GM06990 (cell line): ENCODE data around the gene RET.

ENCODE experiments used
- DNase-seq: peaks from one replicate; pipeline ENCODE4 v3.0.0-alpha.2; 2011; ENCODE audit not compliant: insufficient read length; ENCODE audit errors: extremely low read depth
- H3K27me3 ChIP-seq: replicated peaks from 2 replicates; pipeline ENCODE4 v1.6.0; 2011; ENCODE audit warnings: low read length; ENCODE audit not compliant: control insufficient read depth, insufficient read depth
- H3K36me3 ChIP-seq: 2 replicates; pipeline ENCODE4 v1.5.1; 2011; ENCODE audit warnings: low read length; ENCODE audit not compliant: control insufficient read depth, insufficient read depth
- H3K4me3 ChIP-seq: replicated peaks from 2 replicates; pipeline ENCODE4 v1.5.1; 2011; ENCODE audit warnings: low read depth, mild to moderate bottlenecking, control low read depth, low read length
- CTCF ChIP-seq: IDR thresholded peaks from 2 replicates; pipeline ENCODE4 v1.5.1; 2011; ENCODE audit warnings: low read length, control low read depth, mild to moderate bottlenecking, inconsistent platforms; ENCODE audit not compliant: insufficient read depth, poor library complexity, severe bottlenecking

Gene RET

DNA sequence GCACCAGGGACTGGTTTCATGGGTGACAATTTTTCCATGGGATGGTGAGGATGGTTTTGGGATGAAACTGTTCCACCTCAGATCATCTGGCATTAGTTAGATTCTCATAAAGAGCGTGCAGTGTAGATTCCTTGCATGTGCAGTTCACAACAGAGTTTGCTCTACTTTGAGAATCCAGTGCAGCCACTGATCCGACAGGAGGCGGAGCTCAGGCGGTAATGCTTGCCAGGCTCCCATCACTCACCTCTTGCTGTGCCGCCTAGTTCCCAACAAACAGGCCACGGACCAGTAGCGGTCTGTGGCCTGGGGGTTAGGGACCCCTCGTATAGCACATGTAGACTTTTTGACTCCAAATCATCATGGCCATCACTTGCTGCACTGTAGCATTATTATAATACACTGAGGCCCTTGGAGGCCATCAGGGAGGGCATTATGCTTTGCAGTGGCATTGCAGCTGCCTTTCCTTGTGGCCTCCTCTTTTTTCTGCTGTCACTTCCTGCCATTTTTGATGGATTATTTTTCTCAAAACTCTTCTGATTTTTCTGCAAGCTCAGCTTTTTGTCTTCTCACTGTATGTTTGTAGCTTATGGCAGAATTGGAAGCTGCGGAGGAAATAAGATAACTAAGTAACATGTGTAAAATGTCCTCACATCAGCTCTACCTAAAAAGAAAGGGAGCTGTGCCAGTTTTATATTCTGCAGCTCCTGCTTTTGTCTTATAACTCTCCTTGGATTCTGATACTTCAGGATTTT lies 79.9 kb downstream of the RET start:
- no peak for DNase-seq
- Histone ChIP-seq H3K27me3 (no peaks in the 10 kb centered on the region), H3K36me3 (no peaks in the 10 kb centered on the region), H3K4me3 (no peak overlapping the region)
- no peak for TF ChIP-seq CTCF

GRCh38 chr10:43158636-43159035 lies 81.8 kb downstream of the RET start:
- Histone ChIP-seq H3K4me3 (no peak overlapping the region), H3K27me3 (no peaks in the 10 kb centered on the region), H3K36me3 (no peaks in the 10 kb centered on the region; the same call in 1 of the 2 replicates)
- no peak for DNase-seq
- TF ChIP-seq CTCF = no peak

- Histone ChIP-seq H3K4me3 (no peak overlapping the region), H3K27me3 (no peaks in the 10 kb centered on the region), H3K36me3 (no peaks in the 10 kb centered on the region; the same call in 1 of the 2 replicates)
- DNase-seq = no peak
- no peak for TF ChIP-seq CTCF
Measured at GRCh38 chr10:43160046-43160920, 83.4 kb downstream of the RET start.

GRCh38 chr10:43160921-43161255 lies 84.0 kb downstream of the RET start:
- H3K36me3 ChIP-seq = no peaks in the 10 kb centered on the region; the same call in 1 of the 2 replicates
- H3K27me3 ChIP-seq = no peaks in the 10 kb centered on the region
- DNase-seq = no peak
- no peak for TF ChIP-seq CTCF
- no peak overlapping the region for H3K4me3 ChIP-seq

DNA sequence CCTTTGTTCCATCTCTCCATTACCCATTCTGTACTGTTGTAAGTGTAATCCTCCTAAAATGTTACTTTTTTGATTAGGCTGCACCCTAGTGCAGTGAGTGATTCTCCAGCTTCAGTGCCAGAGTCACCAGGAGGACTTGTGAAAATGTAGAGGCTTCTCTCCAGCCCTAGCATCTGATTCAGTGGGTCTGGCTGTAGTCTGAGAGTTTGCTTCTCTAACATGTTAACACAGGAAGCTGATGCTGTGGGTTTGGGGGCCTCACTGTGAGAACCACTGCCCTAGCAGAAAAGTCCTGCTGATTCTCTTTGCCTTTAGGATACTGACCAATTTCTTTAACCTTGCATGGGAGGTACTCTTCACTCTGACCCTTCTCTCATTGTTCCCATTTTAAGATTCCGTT lies 85.7 kb downstream of the RET start:
- Histone ChIP-seq H3K36me3 (no peaks in the 10 kb centered on the region; the same call in 1 of the 2 replicates), H3K27me3 (no peaks in the 10 kb centered on the region), H3K4me3 (no peak overlapping the region)
- TF ChIP-seq CTCF = no peak
- no peak for DNase-seq
